HS-5 (cell line): ENCODE measurements around the gene RAD9A.
A peak's percentile ranks its signal among the peaks of the same experiment; 100 is the strongest.
"Not testable (repeated sequence)": the region's sequence is repeated elsewhere in the genome, so short reads cannot be mapped to it uniquely, and the experiment has no call there.

Experiments
- DNase-seq: peaks from one replicate; pipeline ENCODE4 v3.0.0-alpha.2; 2012; ENCODE audit warnings: low read depth

The RAD9A gene

GRCh38 chr11:67397536-67397935, 5.8 kb downstream of the RAD9A start:
- no peak for DNase-seq

GRCh38 chr11:67397986-67398660, 6.3 kb downstream of the RAD9A start:
- DNase-seq = no peak

GRCh38 chr11:67398661-67399563, 7.1 kb downstream of the RAD9A start:
- DNase-seq = no peak

GRCh38 chr11:67400251-67400941, 8.6 kb downstream of the RAD9A start:
- no peak for DNase-seq

- DNase-seq = no peak
These were observed 9.2 kb downstream of the RAD9A start for GRCh38 chr11:67400942-67401494.

GRCh38 chr11:67401495-67402191, 9.9 kb downstream of the RAD9A start, which contains the start of gene PPP1CA:
Gene PPP1CA (minus strand): TSS chr11:67401858. CDS start chr11:67401782, 76 bp downstream.
- peak; percentile 47 for DNase-seq

GRCh38 chr11:67402192-67402839, 10.5 kb downstream of the RAD9A start:
- DNase-seq = not testable (repeated sequence)

- not testable (repeated sequence) for DNase-seq
These were observed 11.3 kb downstream of the RAD9A start for GRCh38 chr11:67403085-67403484.

GRCh38 chr11:67404515-67405195, 12.9 kb downstream of the RAD9A start:
- DNase-seq = no peak

- no peak for DNase-seq
These were observed 13.4 kb downstream of the RAD9A start for GRCh38 chr11:67405196-67405567.

- DNase-seq = no peak
These were observed 14.0 kb downstream of the RAD9A start for GRCh38 chr11:67405688-67406339.

- no peak for DNase-seq
These were observed 14.7 kb downstream of the RAD9A start for GRCh38 chr11:67406420-67406968.

- no peak for DNase-seq
These were observed 15.3 kb downstream of the RAD9A start for GRCh38 chr11:67406969-67407687.

- no peak for DNase-seq
These were observed 15.9 kb downstream of the RAD9A start for GRCh38 chr11:67407688-67408163.

- DNase-seq = no peak
These were observed 16.8 kb downstream of the RAD9A start for GRCh38 chr11:67408437-67409200.

- no peak for DNase-seq
These were observed 17.5 kb downstream of the RAD9A start for GRCh38 chr11:67409261-67409666.

- DNase-seq = no peak
These were observed 18.1 kb downstream of the RAD9A start for GRCh38 chr11:67409781-67410368.

GRCh38 chr11:67410369-67410831, 18.6 kb downstream of the RAD9A start:
- DNase-seq = no peak
